Heart left ventricle (tissue), 13 donors: Measurements from ENCODE around the gene TMTC4.

Experiments used
- CTCF ChIP-seq, 12 donors: fragments of 200-600 bp; sonication (generic) in 4 of 12; IDR thresholded peaks; one replicate each; pipeline versions ENCODE4 v1.5.0 to v1.8.0; 2018 to 2022; ENCODE audit warnings: antibody characterized with exemption in 12 of 12, mild to moderate bottlenecking in 5 of 12
- POLR2A ChIP-seq, 2 donors: fragments of 450-650 bp; IDR thresholded peaks; one replicate each; pipeline ENCODE4 v1.6.1; 2017; ENCODE audit warnings: antibody characterized with exemption in 2 of 2, mild to moderate bottlenecking in 2 of 2, moderate library complexity in 2 of 2
- donor health status: ischemic (EF 13 %, LVEDD 7.1; RV severe dilation, severe dysfunction).
- donor health status: DM: no; HTN: yes; CAD: no.
- donor health status: DM: no; HTN: no; CAD: no.
- donor health status: ischemic (EF 25% LVEDD 6.9; RV normal size, moderate dysfunction).
- donor health status: ischemic (EF 25% LVEDD 5.7; RV mildly dilated, moderate dysfunction).
- donor health status: ischemic (EF 35%, LVEDD 5.7; RV mildly dilated, moderate dysfunction).
- donor health status: nonischemic (EF 11% LVEDD 7.7; RV severe dilation, severe dysfunction).
- donor health status: DM: yes; HTN: yes; CAD: no.
- donor health status: PGD.
- donor health status: ischemic (EF 29% LVEDD 5.4; RV normal size, mild dysfunction).
- donor health status: nonischemic (EF 23%, LVEDD 6.1; RV moderate dilation, normal function).

- no peak for TF ChIP-seq CTCF (IDR thresholded peaks at IDR 0.05)
- TF ChIP-seq POLR2A (IDR thresholded peaks at IDR 0.05) = no peak
Observed at GRCh38 chr13:100566543-100566942, 108.1 kb downstream of the TMTC4 start.
